Mammary epithelial cell (primary cell): ENCODE data around the gene GPC6.

Experiments used
- CTCF ChIP-seq, 2 donors: IDR thresholded peaks in 1 of 2; conservative IDR thresholded peaks in 1 of 2; 2 replicates each; pipeline ENCODE4 v1.5.1; 2011 to 2012; ENCODE audit warnings: inconsistent platforms in 2 of 2, low read length in 2 of 2, mild to moderate bottlenecking in 2 of 2, control low read depth in 1 of 2, low read depth in 1 of 2; ENCODE audit not compliant: insufficient read depth in 1 of 2; ENCODE audit errors: extremely low read depth in 1 of 2
- EZH2 ChIP-seq: IDR thresholded peaks from 2 replicates; pipeline ENCODE4 v1.6.1; 2012; ENCODE audit warnings: low read length, inconsistent platforms, borderline replicate concordance

GRCh38 chr13:93811071-93811737 lies 584.6 kb downstream of the GPC6 start:
- TF ChIP-seq CTCF (conservative IDR thresholded peaks at IDR 0.05 in 1 of 2, IDR thresholded peaks at IDR 0.05 in 1 of 2; ENCODE audit: extremely low read depth in 1 of 2, insufficient read depth in 1 of 2, low read depth in 1 of 2, low read length in 2 of 2) (no peak), EZH2 (no peak)
